ENCODE data around the gene CHST15.

- TF ChIP-seq CTCF (IDR thresholded peaks at IDR 0.05) (no peak), EP300 (IDR thresholded peaks at IDR 0.05) (no peak)
Observed at GRCh38 chr10:123965973-123966895, 127.2 kb downstream of the CHST15 start.

Measured in ovary (tissue), 3 donors.